ENCODE results near the gene CNOT2. TPM values are rescaled to one million over a fixed set of nuclear protein-coding genes. Genes with fewer than 3 reads are reported as not detected.

Gene CNOT2
- total RNA-seq, 2 donors from 2014 or later, result 96.2 to 96.5 TPM

- no peak for DNase-seq
- peaks cover 6% of the 10 kb centered on the region for H3K4me1 ChIP-seq (ENCODE audit: control insufficient read depth, insufficient read depth, low read length)
- H3K27me3 ChIP-seq (ENCODE audit: control insufficient read depth, insufficient read depth, low read length, poor library complexity, severe bottlenecking), result no peaks in the 10 kb centered on the region
- no peak overlapping the region for H3K4me3 ChIP-seq (ENCODE audit: low read length)
- peaks cover 35% of the 10 kb centered on the region for H3K4me1 Mint-ChIP-seq
- no peak overlapping the region for H3K27ac ChIP-seq (ENCODE audit: low read depth, low read length)
- H3K9me3 ChIP-seq (ENCODE audit: control insufficient read depth, low read length), result no peaks in the 10 kb centered on the region
- H3K9me3 Mint-ChIP-seq, result no peaks in the 10 kb centered on the region
- WGBS, 2 experiments (ENCODE audit: insufficient coverage in 1 of 2, insufficient read length in 1 of 2), result 92% methylated on average over 2 of the region's 2 CpGs; no CpG with 5 or more reads in 1 of the 2 experiments
- H3K9ac ChIP-seq (ENCODE audit: extremely low read depth, low read length, poor library complexity, severe bottlenecking), result no peak overlapping the region
- no peaks in the 10 kb centered on the region for H3K27me3 Mint-ChIP-seq (ENCODE audit: insufficient read depth)
- H3K36me3 ChIP-seq (ENCODE audit: control insufficient read depth, insufficient read depth, low read length), result peaks cover under 1% of the 10 kb centered on the region
- no peak overlapping the region for H3K4me3 Mint-ChIP-seq
- no peak for TF ChIP-seq CTCF (conservative IDR thresholded peaks at IDR 0.05)
- H3K36me3 Mint-ChIP-seq (ENCODE audit: low read depth), result peaks cover 8% of the 10 kb centered on the region
- no peak overlapping the region for H3K27ac Mint-ChIP-seq
Observed at GRCh38 chr12:70268972-70269371, 25.7 kb downstream of the CNOT2 start.

GRCh38 chr12:70270108-70270507, 26.9 kb downstream of the CNOT2 start:
- no peak overlapping the region for H3K27ac ChIP-seq (ENCODE audit: low read depth, low read length)
- no peak for DNase-seq
- H3K9me3 Mint-ChIP-seq, result no peaks in the 10 kb centered on the region
- no peak overlapping the region for H3K4me3 ChIP-seq (ENCODE audit: low read length)
- H3K9ac ChIP-seq (ENCODE audit: extremely low read depth, low read length, poor library complexity, severe bottlenecking), result no peak overlapping the region
- no peaks in the 10 kb centered on the region for H3K27me3 ChIP-seq (ENCODE audit: control insufficient read depth, insufficient read depth, low read length, poor library complexity, severe bottlenecking)
- H3K4me1 ChIP-seq (ENCODE audit: control insufficient read depth, insufficient read depth, low read length), result peaks cover 6% of the 10 kb centered on the region
- WGBS, 2 experiments (ENCODE audit: insufficient coverage in 1 of 2, insufficient read length in 1 of 2), result 75% methylated on average over 1 of the region's 1 CpG; no CpG with 5 or more reads in 1 of the 2 experiments
- TF ChIP-seq CTCF (conservative IDR thresholded peaks at IDR 0.05), result no peak
- peaks cover 14% of the 10 kb centered on the region for H3K36me3 Mint-ChIP-seq (ENCODE audit: low read depth)
- H3K27me3 Mint-ChIP-seq (ENCODE audit: insufficient read depth), result no peaks in the 10 kb centered on the region
- peaks cover 8% of the 10 kb centered on the region for H3K9me3 ChIP-seq (ENCODE audit: control insufficient read depth, low read length)
- no peak overlapping the region for H3K27ac Mint-ChIP-seq
- H3K4me3 Mint-ChIP-seq, result no peak overlapping the region
- H3K36me3 ChIP-seq (ENCODE audit: control insufficient read depth, insufficient read depth, low read length), result peaks cover 10% of the 10 kb centered on the region
- peaks cover 33% of the 10 kb centered on the region for H3K4me1 Mint-ChIP-seq

GRCh38 chr12:70271025-70271424, 27.8 kb downstream of the CNOT2 start:
- peaks cover 10% of the 10 kb centered on the region for H3K36me3 ChIP-seq (ENCODE audit: control insufficient read depth, insufficient read depth, low read length)
- TF ChIP-seq CTCF (conservative IDR thresholded peaks at IDR 0.05), result no peak
- H3K4me1 ChIP-seq (ENCODE audit: control insufficient read depth, insufficient read depth, low read length), result peaks cover 6% of the 10 kb centered on the region
- peaks cover 33% of the 10 kb centered on the region for H3K4me1 Mint-ChIP-seq
- DNase-seq, result no peak
- no peak overlapping the region for H3K27ac Mint-ChIP-seq
- H3K27me3 ChIP-seq (ENCODE audit: control insufficient read depth, insufficient read depth, low read length, poor library complexity, severe bottlenecking), result no peaks in the 10 kb centered on the region
- no peaks in the 10 kb centered on the region for H3K9me3 Mint-ChIP-seq
- no peak overlapping the region for H3K4me3 Mint-ChIP-seq
- H3K27me3 Mint-ChIP-seq (ENCODE audit: insufficient read depth), result no peaks in the 10 kb centered on the region
- no peak overlapping the region for H3K9ac ChIP-seq (ENCODE audit: extremely low read depth, low read length, poor library complexity, severe bottlenecking)
- H3K9me3 ChIP-seq (ENCODE audit: control insufficient read depth, low read length), result peaks cover 8% of the 10 kb centered on the region
- H3K27ac ChIP-seq (ENCODE audit: low read depth, low read length), result no peak overlapping the region
- peaks cover 17% of the 10 kb centered on the region for H3K36me3 Mint-ChIP-seq (ENCODE audit: low read depth)
- H3K4me3 ChIP-seq (ENCODE audit: low read length), result peak overlapping the region; percentile 48

Measured in endodermal cell (in vitro differentiated cells).